AG04450 (cell line): Measurements from ENCODE around the gene ACO2. TPM values are rescaled to one million over a fixed set of nuclear protein-coding genes. Genes with fewer than 3 reads are reported as not detected.

ENCODE experiments used
- CTCF ChIA-PET: fragments of 300-600, 350-600 bp; formaldehyde crosslinking; extraction: SDS; loops from one replicate; lab custom pipeline; 2022; ENCODE audit warnings: antibody characterized with exemption, inconsistent platforms; lab: Charles Lee
- POLR2A ChIA-PET: fragments of 350-600 bp; formaldehyde crosslinking; extraction: SDS; loops from one replicate; lab custom pipeline; 2021; ENCODE audit warnings: antibody characterized with exemption, inconsistent platforms; lab: Yijun Ruan, JAX
- DNase-seq: peaks from one replicate; pipeline ENCODE4 v3.0.0-alpha.2; 2011; ENCODE audit warnings: low read depth, low spot score
- H3K27ac ChIP-seq: one replicate; pipeline ENCODE4 v1.5.1; 2012; ENCODE audit warnings: low read depth, low read length, control low read depth
- H3K27me3 ChIP-seq: one replicate; pipeline ENCODE4 v1.6.0; 2012; ENCODE audit warnings: low read length; ENCODE audit not compliant: control insufficient read depth, insufficient read depth
- H3K4me3 ChIP-seq: 2 replicates; pipeline ENCODE4 v1.5.1; 2011; ENCODE audit warnings: mild to moderate bottlenecking, low read depth, low read length, control low read depth
- H3K9me3 ChIP-seq: 2 replicates; pipeline ENCODE4 v1.5.1; 2012; ENCODE audit warnings: low read length; ENCODE audit not compliant: control insufficient read depth, insufficient read depth
- CTCF ChIP-seq: IDR thresholded peaks from 2 replicates; pipeline ENCODE4 v1.5.1; 2011; ENCODE audit warnings: low read depth, low read length, control low read depth, inconsistent platforms
- polyA plus RNA-seq: library from polyadenylated mRNA; depleted of rRNA; stranded (reverse); fragments of >200 nt; gene quantifications from 2 replicates; pipeline ENCODE4 v1.2.3, GENCODE V29; 2011

ACO2 gene
- polyA plus RNA-seq, 1 experiment = 32.2 TPM

- H3K27ac ChIP-seq = no peak overlapping the region
- H3K9me3 ChIP-seq = no peaks in the 10 kb centered on the region; the same call in 1 of the 2 replicates
- no peak overlapping the region for H3K4me3 ChIP-seq
- no peak for TF ChIP-seq CTCF
- ChIA-PET CTCF (interaction anchor here (0.6 to 2.2 kb wide), 3 partner anchors 11 to 129 kb away, joined by 3 to 19 read pairs (median 16); partner anchors contain the start of gene POLR3H), POLR2A (no interaction called here)
- no peaks in the 10 kb centered on the region for H3K27me3 ChIP-seq
- no peak for DNase-seq
These were observed 63.0 kb downstream of the ACO2 start for GRCh38 chr22:41531715-41532477.

GRCh38 chr22:41532908-41533825, 64.2 kb downstream of the ACO2 start:
- TF ChIP-seq CTCF = peak; percentile 80
- Histone ChIP-seq H3K9me3 (no peaks in the 10 kb centered on the region; the same call in 1 of the 2 replicates), H3K27me3 (no peaks in the 10 kb centered on the region), H3K4me3 (no peak overlapping the region), H3K27ac (no peak overlapping the region)
- no peak for DNase-seq
- ChIA-PET CTCF (interaction anchor here (0.6 to 2.2 kb wide), 7 partner anchors 10 to 158 kb away, joined by 3 to 19 read pairs (median 3); partner anchors contain the start of genes PMM1 and POLR3H), POLR2A (no interaction called here)

- POLR2A ChIA-PET = interaction anchor here (0.7 kb wide), 1 partner anchor 56 kb away, joined by 8 read pairs; no protein-coding TSS in a partner anchor
- Histone ChIP-seq H3K27me3 (no peaks in the 10 kb centered on the region), H3K4me3 (no peak overlapping the region), H3K9me3 (no peaks in the 10 kb centered on the region; the same call in 1 of the 2 replicates), H3K27ac (no peak overlapping the region)
- CTCF ChIA-PET = interaction anchor here (0.9 kb wide), 1 partner anchor 10 kb away, joined by 4 read pairs; the partner anchor contains the start of gene POLR3H
- TF ChIP-seq CTCF = no peak
- DNase-seq = no peak
These were observed 65.3 kb downstream of the ACO2 start for GRCh38 chr22:41534219-41534618.

GRCh38 chr22:41535244-41535643, 66.3 kb downstream of the ACO2 start:
- peak; percentile 48 for TF ChIP-seq CTCF
- Histone ChIP-seq H3K4me3 (no peak overlapping the region), H3K27me3 (no peaks in the 10 kb centered on the region), H3K9me3 (no peaks in the 10 kb centered on the region; the same call in 1 of the 2 replicates), H3K27ac (no peak overlapping the region)
- CTCF ChIA-PET = interaction anchor here (0.7 to 1.3 kb wide), 4 partner anchors 9 to 54 kb away, joined by 3 to 4 read pairs (median 4); partner anchors contain the start of genes PMM1 and POLR3H
- POLR2A ChIA-PET = interaction anchor here (0.7 kb wide), 1 partner anchor 83 kb away, joined by 3 read pairs; no protein-coding TSS in a partner anchor
- no peak for DNase-seq
